Pancreas (tissue), 10 donors: ENCODE measurements around the gene PRSS33. TPM values are rescaled to one million over a fixed set of nuclear protein-coding genes. Genes with fewer than 3 reads are reported as not detected.

Experiments used
- ATAC-seq, 4 donors: fragments of 200-7000 bp; cut with Tn5 transposase; one replicate each; pipeline versions ENCODE4 v1.8.0 to v1.9.1; 2020; ENCODE audit warnings: mild to moderate bottlenecking in 4 of 4, moderate library complexity in 4 of 4
- DNase-seq, 6 donors: peaks; one replicate each; pipeline ENCODE4 v3.0.0-alpha.2; 2020
- FAIRE-seq: peaks from 2 replicates; lab custom pipeline; 2012; peaks lifted over from hg19 to GRCh38; lab: Jason Lieb, UNC
- H3K27ac ChIP-seq, 4 donors: fragments of 200-600 bp; sonication (generic); 1 replicate in 3 of 4; 2 replicates in 1 of 4; pipeline versions ENCODE4 v1.5.0 to v1.8.0; 2020
- H3K27me3 ChIP-seq, 4 donors: fragments of 200-600 bp; one replicate each; pipeline ENCODE4 v1.8.0; 2021
- H3K36me3 ChIP-seq, 3 donors: fragments of 200-600 bp; sonication (generic) in 1 of 3; one replicate each; pipeline versions ENCODE4 v1.5.0 to v1.8.0; 2020 to 2021
- H3K4me1 ChIP-seq, 3 donors: fragments of 200-600 bp; one replicate each; pipeline ENCODE4 v1.8.0; 2021
- H3K4me3 ChIP-seq, 4 donors: fragments of 200-600 bp; sonication (generic) in 2 of 4; one replicate each; pipeline versions ENCODE4 v1.5.0 to v1.8.0; 2020 to 2021
- H3K9me3 ChIP-seq, 4 donors: fragments of 200-600 bp; one replicate each; pipeline ENCODE4 v1.8.0; 2021
- WGBS, 2 donors: extraction: QIAGEN DNeasy Blood & Tissue Kit; methylation state at CpG; one replicate each; pipeline ENCODE4 v1.1.7; 2013; 5-methylcytosine and 5-hydroxymethylcytosine counted together
- intact Hi-C, 3 donors: fragments of 100-400 bp; cut with DNase I; formaldehyde crosslinking; loops; one replicate each; pipeline versions ENCODE4 v1.11.1 to v1.14.2; 2022
- polyA plus RNA-seq, 2 donors: library from polyadenylated mRNA; stranded (reverse); fragments of 200-250 nt; gene quantifications; one replicate each; pipeline ENCODE4 v1.2.3, GENCODE V29; 2013
- total RNA-seq, 6 donors: library from RNA; stranded (reverse); fragmentation: NEBNext Ultra II Directional in 4 of 6; extraction: Animal tissue kit (Norgen Biotek cat#: 25700) in 4 of 6; gene quantifications; one replicate each; pipeline versions ENCODE4 v1.2.1 to v1.2.4, GENCODE V29; 2021 to 2023
- TF ChIP-seq, protein P1 (sequence below), 4 donors: fragments of 200-600 bp; sonication (generic) in 3 of 4; IDR thresholded peaks; one replicate each; pipeline versions ENCODE4 v1.5.0 to v1.8.0; 2021; ENCODE audit warnings: antibody characterized with exemption in 4 of 4
- donor health status: healthy with polysubstance abuse.
- donor health status: DM: no; HTN: no; CAD: no; lungs with moderate emphysema.
- donor health status: DM: no; HTN: no; CAD: no.
- donor health status: control.
- donor health status: control.
- donor health status: Bipolar disorder and iron deficiency.
- donor health status: DM: yes; HTN: yes; CAD: no.
- donor health status: DM: no; HTN: no; CAD: no.
- donor health status: DM: no; HTN: no; CAD: no.
- donor health status: DM: yes; HTN: yes; CAD: no.

Gene PRSS33
- total and polyA plus RNA-seq, 8 donors: 0.05 TPM; not detected in 7

DNA sequence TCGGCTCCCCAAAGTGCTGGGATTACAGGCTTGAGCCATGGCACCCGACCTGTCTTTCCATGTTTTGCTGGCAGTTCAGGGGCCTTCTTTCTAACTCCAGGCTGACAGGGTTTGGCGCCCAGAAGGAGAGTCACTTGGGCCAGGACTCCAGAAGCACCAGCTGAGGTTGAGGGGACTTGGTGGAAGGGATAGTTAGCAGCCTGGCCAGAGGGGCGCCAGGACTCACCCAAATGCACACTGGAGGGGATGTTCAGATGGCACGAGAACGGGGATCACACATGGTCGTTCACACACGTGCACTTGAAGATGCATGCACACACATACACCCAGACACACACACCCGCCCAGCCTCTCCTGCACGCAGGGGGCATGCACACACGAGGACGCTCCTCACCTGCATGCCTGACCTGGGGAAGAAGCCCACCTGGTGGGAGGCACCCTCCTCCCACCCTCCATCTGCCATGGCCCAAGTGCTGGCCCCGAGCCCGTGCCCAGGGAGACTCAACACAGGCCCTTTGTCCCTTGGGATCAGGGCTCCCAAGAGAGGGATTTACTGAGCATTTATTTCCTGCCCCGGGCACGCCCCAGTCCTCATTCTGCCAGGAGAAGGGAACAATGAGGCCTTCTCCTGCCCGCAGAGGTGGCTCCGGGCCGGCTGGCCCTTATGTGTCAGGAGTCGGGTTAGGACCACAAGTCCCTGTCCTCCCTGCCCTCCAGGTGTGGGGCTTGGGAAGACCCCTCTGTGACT is 27.4 kb upstream of the PRSS33 start:
- Histone ChIP-seq H3K4me3 (no peak overlapping the region), H3K4me1 (no peaks in the 10 kb centered on the region), H3K36me3 (no peaks in the 10 kb centered on the region), H3K27me3 (no peaks in the 10 kb centered on the region), H3K27ac (no peak overlapping the region), H3K9me3 (no peaks in the 10 kb centered on the region)
- no peak for ATAC-seq
- FAIRE-seq: no peak
- TF ChIP-seq, protein P1, sequence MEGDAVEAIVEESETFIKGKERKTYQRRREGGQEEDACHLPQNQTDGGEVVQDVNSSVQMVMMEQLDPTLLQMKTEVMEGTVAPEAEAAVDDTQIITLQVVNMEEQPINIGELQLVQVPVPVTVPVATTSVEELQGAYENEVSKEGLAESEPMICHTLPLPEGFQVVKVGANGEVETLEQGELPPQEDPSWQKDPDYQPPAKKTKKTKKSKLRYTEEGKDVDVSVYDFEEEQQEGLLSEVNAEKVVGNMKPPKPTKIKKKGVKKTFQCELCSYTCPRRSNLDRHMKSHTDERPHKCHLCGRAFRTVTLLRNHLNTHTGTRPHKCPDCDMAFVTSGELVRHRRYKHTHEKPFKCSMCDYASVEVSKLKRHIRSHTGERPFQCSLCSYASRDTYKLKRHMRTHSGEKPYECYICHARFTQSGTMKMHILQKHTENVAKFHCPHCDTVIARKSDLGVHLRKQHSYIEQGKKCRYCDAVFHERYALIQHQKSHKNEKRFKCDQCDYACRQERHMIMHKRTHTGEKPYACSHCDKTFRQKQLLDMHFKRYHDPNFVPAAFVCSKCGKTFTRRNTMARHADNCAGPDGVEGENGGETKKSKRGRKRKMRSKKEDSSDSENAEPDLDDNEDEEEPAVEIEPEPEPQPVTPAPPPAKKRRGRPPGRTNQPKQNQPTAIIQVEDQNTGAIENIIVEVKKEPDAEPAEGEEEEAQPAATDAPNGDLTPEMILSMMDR (IDR thresholded peaks at IDR 0.05): no peak
- peak in 1 of 6 donors; percentile 43 for DNase-seq
- WGBS, 2 donors: 68 to 85% methylated on average over 20 of the region's 20 CpGs
- intact Hi-C loops: no loop called here

DNA sequence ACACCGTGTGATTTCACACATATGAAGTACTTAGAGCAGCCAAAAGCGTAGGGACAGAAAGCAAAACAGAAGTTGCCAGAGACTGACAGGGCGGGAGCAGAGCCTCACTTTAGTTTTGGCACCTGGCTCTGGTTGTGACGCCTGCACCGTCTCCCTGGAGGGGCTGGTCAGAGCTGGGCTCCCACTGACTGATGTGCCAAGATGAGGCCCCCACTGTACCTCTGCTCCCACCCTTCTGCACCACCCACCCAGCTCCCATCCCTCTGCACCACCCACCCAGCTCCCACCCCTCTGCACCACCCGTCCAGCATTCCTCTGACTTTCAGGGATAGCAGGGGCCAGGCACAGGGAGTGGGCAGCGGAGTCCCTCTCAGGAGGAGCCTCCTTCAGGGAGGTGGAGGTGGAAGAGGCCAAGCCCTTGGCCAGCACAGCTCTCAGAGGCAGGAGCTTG is 26.4 kb upstream of the PRSS33 start:
- FAIRE-seq (no peak), DNase-seq (peak in 1 of 6 donors; percentile 43)
- no peaks in the 10 kb centered on the region for H3K27me3 ChIP-seq

GRCh38 chr16:2811703-2812471 is 24.5 kb upstream of the PRSS33 start:
- FAIRE-seq: no peak
- no peaks in the 10 kb centered on the region for H3K9me3 ChIP-seq
- H3K4me3 ChIP-seq: no peak overlapping the region
- H3K36me3 ChIP-seq: no peaks in the 10 kb centered on the region
- peak in 1 of 6 donors; percentile 24 for DNase-seq
- no peaks in the 10 kb centered on the region for H3K4me1 ChIP-seq
- H3K27me3 ChIP-seq: no peaks in the 10 kb centered on the region
- intact Hi-C loops: no loop called here
- H3K27ac ChIP-seq: no peak overlapping the region
- ATAC-seq: no peak
- TF ChIP-seq, protein P1 (IDR thresholded peaks at IDR 0.05): no peak
- 63 to 74% methylated on average over 15 of the region's 15 CpGs for WGBS, 2 donors

More for the DNA sequence above, 26.4 kb upstream of the PRSS33 start:
- H3K4me3 ChIP-seq: no peak overlapping the region
- no peak for ATAC-seq
- 64 to 78% methylated on average over 7 of the region's 7 CpGs for WGBS, 2 donors
- intact Hi-C loops: no loop called here
- H3K4me1 ChIP-seq: no peaks in the 10 kb centered on the region
- no peaks in the 10 kb centered on the region for H3K9me3 ChIP-seq
- H3K27ac ChIP-seq: no peak overlapping the region
- no peaks in the 10 kb centered on the region for H3K36me3 ChIP-seq
- TF ChIP-seq, protein P1 (IDR thresholded peaks at IDR 0.05): no peak

DNA sequence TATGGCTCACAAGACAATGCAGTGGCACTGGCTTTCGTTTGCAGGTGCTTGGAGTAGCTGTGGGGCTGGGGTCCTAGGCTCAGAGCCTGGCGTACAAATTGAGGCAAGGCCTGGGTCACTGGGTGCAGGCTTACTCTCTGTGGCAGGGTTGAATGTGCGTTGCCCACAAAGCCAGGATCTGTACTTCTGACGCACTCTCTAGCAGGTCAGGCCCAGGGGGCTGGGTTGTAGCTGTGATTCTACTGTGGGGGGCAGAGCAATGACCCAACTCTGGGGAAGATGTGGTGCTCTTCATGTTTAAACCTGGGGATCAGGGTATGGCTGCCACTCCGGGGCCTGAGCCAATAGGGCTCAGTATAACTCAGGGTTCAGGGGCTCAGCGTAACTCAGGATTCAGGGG is 23.3 kb upstream of the PRSS33 start:
- no peak for ATAC-seq
- TF ChIP-seq, protein P1 (IDR thresholded peaks at IDR 0.05): no peak
- DNase-seq: peak in 1 of 6 donors; percentile 24
- H3K36me3 ChIP-seq: no peaks in the 10 kb centered on the region
- no peak overlapping the region for H3K27ac ChIP-seq
- no peaks in the 10 kb centered on the region for H3K4me1 ChIP-seq
- no peaks in the 10 kb centered on the region for H3K9me3 ChIP-seq
- H3K27me3 ChIP-seq: no peaks in the 10 kb centered on the region
- intact Hi-C loops: no loop called here
- FAIRE-seq: no peak
- 69 to 83% methylated on average over 6 of the region's 6 CpGs for WGBS, 2 donors
- H3K4me3 ChIP-seq: no peak overlapping the region
